B cell (primary cell): ENCODE data around the gene CSN3. TPM values are rescaled to one million over a fixed set of nuclear protein-coding genes. Genes with fewer than 3 reads are reported as not detected.

Experiments used
- ATAC-seq: fragments of 200-7000 bp; cut with Tn5 transposase; one replicate; pipeline ENCODE4 v1.10.0; 2021; ENCODE audit warnings: low read depth, mild to moderate bottlenecking, moderate number of reproducible peaks, moderate library complexity
- CTCF ChIA-PET: fragments of 350-600 bp; sonication (Branson Sonifier 250); formaldehyde crosslinking; loops from one replicate; lab custom pipeline; 2021; ENCODE audit warnings: antibody characterized with exemption, inconsistent platforms; lab: Charles Lee
- POLR2A ChIA-PET: fragments of 350-600 bp; sonication (Branson Sonifier 250); formaldehyde crosslinking; loops from one replicate; lab custom pipeline; 2021; ENCODE audit warnings: antibody characterized with exemption; lab: Charles Lee
- DNase-seq: peaks from one replicate; pipeline ENCODE4 v3.0.0; 2013
- H2AFZ ChIP-seq: 2 replicates; pipeline ENCODE4 v1.6.1; 2012; ENCODE audit warnings: mild to moderate bottlenecking, low read depth, low read length; ENCODE audit not compliant: insufficient read depth, poor library complexity, severe bottlenecking
- H3K27ac ChIP-seq, 2 donors: 1 replicate in 1 of 2; 2 replicates in 1 of 2; pipeline ENCODE4 v1.5.1; 2012 to 2013; ENCODE audit warnings: low read length in 2 of 2, mild to moderate bottlenecking in 2 of 2, moderate library complexity in 1 of 2
- H3K27me3 ChIP-seq, 4 experiments: fragments of 200-600 bp in 1 of 4; sonication (generic) in 1 of 4; replicated peaks in 1 of 4; 1 replicate in 2 of 4; 2 replicates in 2 of 4; pipeline versions ENCODE4 v1.6.1 to v1.7.0; 2013 to 2016; ENCODE audit warnings: low read length in 3 of 4, mild to moderate bottlenecking in 2 of 4, mixed read lengths in 1 of 4, moderate library complexity in 1 of 4; ENCODE audit not compliant: insufficient read depth in 4 of 4, control insufficient read depth in 3 of 4; ENCODE audit errors: control extremely low read depth in 1 of 4
- H3K36me3 ChIP-seq, 2 experiments: replicated peaks in 1 of 2; 1 replicate in 1 of 2; 2 replicates in 1 of 2; pipeline versions ENCODE4 v1.6.1 to v1.7.1; 2013; ENCODE audit warnings: low read length in 1 of 2; ENCODE audit not compliant: insufficient read depth in 2 of 2, control insufficient read depth in 1 of 2; ENCODE audit errors: control extremely low read depth in 1 of 2, extremely low read depth in 1 of 2
- H3K4me1 ChIP-seq, 2 donors: fragments of 200-600 bp in 1 of 2; sonication (generic) in 1 of 2; 1 replicate in 1 of 2; 2 replicates in 1 of 2; pipeline versions ENCODE4 v1.5.1 to v1.6.1; 2013 to 2017; ENCODE audit warnings: low read length in 2 of 2; ENCODE audit not compliant: control insufficient read depth in 2 of 2, insufficient read depth in 2 of 2
- H3K4me2 ChIP-seq: replicated peaks from 2 replicates; pipeline ENCODE3; 2012; ENCODE audit warnings: mild to moderate bottlenecking, low read depth, low read length; ENCODE audit not compliant: poor library complexity, severe bottlenecking
- H3K4me3 ChIP-seq, 5 experiments: fragments of 200-600 bp in 1 of 5; sonication (generic) in 1 of 5; 1 replicate in 3 of 5; 2 replicates in 2 of 5; pipeline versions ENCODE4 v1.5.1 to v1.7.0; 2011 to 2016; ENCODE audit warnings: low read length in 4 of 5, mild to moderate bottlenecking in 4 of 5, low read depth in 2 of 5, control low read depth in 1 of 5, moderate library complexity in 1 of 5; ENCODE audit not compliant: insufficient read depth in 1 of 5; ENCODE audit errors: control extremely low read depth in 1 of 5, extremely low read depth in 1 of 5
- H3K79me2 ChIP-seq: fragments of 200-600 bp; sonication (generic); one replicate; pipeline ENCODE4 v1.6.0; 2016; ENCODE audit warnings: low read length; ENCODE audit not compliant: control insufficient read depth, insufficient read depth
- H3K9ac ChIP-seq: fragments of 200-600 bp; sonication (generic); 2 replicates; pipeline ENCODE4 v1.6.1; 2017; ENCODE audit warnings: mild to moderate bottlenecking, low read length, moderate library complexity
- H3K9me3 ChIP-seq, 3 donors: one replicate each; pipeline versions ENCODE4 v1.6.1 to v1.7.1; 2013; ENCODE audit warnings: low read length in 2 of 3; ENCODE audit not compliant: control insufficient read depth in 2 of 3, insufficient read depth in 1 of 3; ENCODE audit errors: control extremely low read depth in 1 of 3
- H4K20me1 ChIP-seq: 2 replicates; pipeline ENCODE4 v1.6.0; 2012; ENCODE audit warnings: mild to moderate bottlenecking, low read length; ENCODE audit not compliant: insufficient read depth, control insufficient read depth, poor library complexity, severe bottlenecking
- H3K27ac Mint-ChIP-seq: one replicate; pipeline ENCODE4 v1.8.0; 2021; ENCODE audit warnings: mixed read lengths
- H3K27me3 Mint-ChIP-seq: one replicate; pipeline ENCODE4 v1.8.0; 2021; ENCODE audit warnings: mixed read lengths
- H3K4me1 Mint-ChIP-seq: one replicate; pipeline ENCODE4 v1.8.0; 2021; ENCODE audit warnings: mixed read lengths
- H3K4me3 Mint-ChIP-seq: one replicate; pipeline ENCODE4 v1.8.0; 2021; ENCODE audit warnings: mixed read lengths
- H3K9me3 Mint-ChIP-seq: one replicate; pipeline ENCODE4 v1.8.0; 2022; ENCODE audit warnings: mixed read lengths; ENCODE audit not compliant: insufficient read depth
- EZH2 ChIP-seq: IDR thresholded peaks from 2 replicates; pipeline ENCODE4 v1.6.1; 2012; ENCODE audit warnings: borderline replicate concordance, low read depth, mild to moderate bottlenecking, moderate library complexity, low read length; ENCODE audit not compliant: insufficient read depth, poor library complexity, severe bottlenecking
- WGBS: methylation state at CpG from one replicate; pipeline ENCODE4 v1.1.5; 2013; ENCODE audit warnings: missing lambda C conversion rate; ENCODE audit not compliant: insufficient coverage; 5-methylcytosine and 5-hydroxymethylcytosine counted together
- intact Hi-C: fragments of 100-400 bp; cut with micrococcal nuclease; formaldehyde crosslinking; loops from one replicate; pipeline ENCODE4 v1.10.0; 2022
- polyA plus RNA-seq: library from polyadenylated mRNA; depleted of rRNA; stranded (reverse); fragments of >200 nt; gene quantifications from 2 replicates; pipeline ENCODE4 v1.2.3, GENCODE V29; 2012
- total RNA-seq, 2 donors: library from RNA; stranded (reverse); fragments of 120-200 nt in 1 of 2; gene quantifications; 1 replicate in 1 of 2; 2 replicates in 1 of 2; pipeline versions ENCODE4 v1.2.3 to v1.2.4, GENCODE V29; 2013 to 2022
- TF ChIP-seq, protein P1 (sequence below): fragments of 200-600 bp; IDR thresholded peaks from one replicate; pipeline ENCODE4 v1.8.0; 2022; ENCODE audit warnings: antibody characterized with exemption, mild to moderate bottlenecking

The CSN3 gene
- total and polyA plus RNA-seq, 2 donors (not counting 1 experiment from before 2014, with no cell fraction given), result not detected

DNA sequence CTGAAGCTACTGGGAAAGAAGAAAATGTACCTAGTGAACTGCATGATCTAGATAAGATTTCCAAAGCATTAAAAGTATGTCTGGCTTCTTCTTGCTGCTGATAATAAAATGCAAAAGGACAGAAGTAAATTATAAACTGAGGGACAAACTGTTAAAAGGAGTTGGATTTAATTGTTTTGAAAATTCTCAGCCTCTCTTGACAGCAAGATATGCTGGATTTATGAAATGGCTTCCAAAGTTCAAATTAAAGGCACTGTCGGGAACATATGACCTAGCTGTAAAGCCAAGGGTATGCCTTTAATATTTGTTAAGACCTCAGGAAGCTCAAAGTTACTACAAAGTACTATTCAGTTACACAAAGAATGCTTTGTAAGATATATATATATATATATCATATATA is 46.3 kb downstream of the CSN3 start:
- intact Hi-C loops, result no loop called here
- peaks cover 0 to 4% (median 0%) of the 10 kb centered on the region in 3 donors for H3K9me3 ChIP-seq
- H3K27me3 Mint-ChIP-seq, result no peaks in the 10 kb centered on the region
- H3K4me1 Mint-ChIP-seq, result no peaks in the 10 kb centered on the region
- H4K20me1 ChIP-seq, result no peaks in the 10 kb centered on the region
- H3K27me3 ChIP-seq, result no peaks in the 10 kb centered on the region
- no peak overlapping the region for H2AFZ ChIP-seq
- H3K9ac ChIP-seq, result no peak overlapping the region
- no peak overlapping the region for H3K27ac Mint-ChIP-seq
- ChIA-PET POLR2A (no interaction called here), CTCF (interaction anchor here (0.5 kb wide), 1 partner anchor 90 kb away, joined by 3 read pairs; no protein-coding TSS in a partner anchor)
- H3K9me3 Mint-ChIP-seq, result no peaks in the 10 kb centered on the region
- H3K36me3 ChIP-seq, result no peaks in the 10 kb centered on the region
- no peak overlapping the region for H3K4me3 ChIP-seq
- no peak overlapping the region for H3K4me2 ChIP-seq
- ATAC-seq, result no peak
- H3K4me3 Mint-ChIP-seq, result no peak overlapping the region
- DNase-seq, result no peak
- H3K4me1 ChIP-seq, result no peaks in the 10 kb centered on the region
- no CpG with 5 or more reads among the region's 1 CpG for WGBS
- no peak overlapping the region for H3K27ac ChIP-seq
- TF ChIP-seq, protein P1, sequence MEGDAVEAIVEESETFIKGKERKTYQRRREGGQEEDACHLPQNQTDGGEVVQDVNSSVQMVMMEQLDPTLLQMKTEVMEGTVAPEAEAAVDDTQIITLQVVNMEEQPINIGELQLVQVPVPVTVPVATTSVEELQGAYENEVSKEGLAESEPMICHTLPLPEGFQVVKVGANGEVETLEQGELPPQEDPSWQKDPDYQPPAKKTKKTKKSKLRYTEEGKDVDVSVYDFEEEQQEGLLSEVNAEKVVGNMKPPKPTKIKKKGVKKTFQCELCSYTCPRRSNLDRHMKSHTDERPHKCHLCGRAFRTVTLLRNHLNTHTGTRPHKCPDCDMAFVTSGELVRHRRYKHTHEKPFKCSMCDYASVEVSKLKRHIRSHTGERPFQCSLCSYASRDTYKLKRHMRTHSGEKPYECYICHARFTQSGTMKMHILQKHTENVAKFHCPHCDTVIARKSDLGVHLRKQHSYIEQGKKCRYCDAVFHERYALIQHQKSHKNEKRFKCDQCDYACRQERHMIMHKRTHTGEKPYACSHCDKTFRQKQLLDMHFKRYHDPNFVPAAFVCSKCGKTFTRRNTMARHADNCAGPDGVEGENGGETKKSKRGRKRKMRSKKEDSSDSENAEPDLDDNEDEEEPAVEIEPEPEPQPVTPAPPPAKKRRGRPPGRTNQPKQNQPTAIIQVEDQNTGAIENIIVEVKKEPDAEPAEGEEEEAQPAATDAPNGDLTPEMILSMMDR, result no peak
- TF ChIP-seq EZH2, result no peak
- no peaks in the 10 kb centered on the region for H3K79me2 ChIP-seq

DNA sequence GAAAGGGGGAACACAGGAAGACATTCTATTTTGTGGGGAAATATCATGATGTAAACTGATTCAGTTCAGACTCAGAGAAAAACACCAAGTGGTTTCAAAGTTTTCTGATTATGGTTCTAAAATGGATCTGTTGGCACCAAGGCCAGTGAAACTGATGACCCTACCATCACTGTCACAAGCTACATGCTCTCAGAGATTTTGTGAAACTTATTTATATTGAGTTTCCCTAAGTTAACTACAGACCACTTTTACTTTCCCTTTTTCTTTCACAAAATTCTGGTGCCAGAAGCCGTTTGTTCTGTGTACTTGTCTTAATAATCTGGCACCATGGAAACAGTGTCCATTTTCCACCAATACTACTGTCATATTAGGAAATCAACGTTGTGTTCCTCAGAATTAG is 48.9 kb downstream of the CSN3 start:
- no peaks in the 10 kb centered on the region for H3K9me3 Mint-ChIP-seq
- Histone ChIP-seq H3K4me3 (no peak overlapping the region), H3K4me1 (no peaks in the 10 kb centered on the region), H3K27me3 (no peaks in the 10 kb centered on the region), H3K79me2 (no peaks in the 10 kb centered on the region), H3K27ac (no peak overlapping the region), H3K36me3 (no peaks in the 10 kb centered on the region), H3K4me2 (no peak overlapping the region), H3K9ac (no peak overlapping the region), H4K20me1 (no peaks in the 10 kb centered on the region), H3K9me3 (peaks cover 0 to 4% (median 0%) of the 10 kb centered on the region in 3 donors), H2AFZ (no peak overlapping the region)
- TF ChIP-seq EZH2, result no peak
- TF ChIP-seq, protein P1, result no peak
- WGBS, result 80% methylated on average over 1 of the region's 2 CpGs
- no peak overlapping the region for H3K27ac Mint-ChIP-seq
- H3K27me3 Mint-ChIP-seq, result no peaks in the 10 kb centered on the region
- H3K4me1 Mint-ChIP-seq, result no peaks in the 10 kb centered on the region
- CTCF ChIA-PET, result no interaction called here
- no peak for ATAC-seq
- no peak overlapping the region for H3K4me3 Mint-ChIP-seq
- no peak for DNase-seq
- POLR2A ChIA-PET, result no interaction called here
- intact Hi-C loops, result no loop called here
